Measurements from ENCODE around the gene SLFNL1.

Gene SLFNL1

DNA sequence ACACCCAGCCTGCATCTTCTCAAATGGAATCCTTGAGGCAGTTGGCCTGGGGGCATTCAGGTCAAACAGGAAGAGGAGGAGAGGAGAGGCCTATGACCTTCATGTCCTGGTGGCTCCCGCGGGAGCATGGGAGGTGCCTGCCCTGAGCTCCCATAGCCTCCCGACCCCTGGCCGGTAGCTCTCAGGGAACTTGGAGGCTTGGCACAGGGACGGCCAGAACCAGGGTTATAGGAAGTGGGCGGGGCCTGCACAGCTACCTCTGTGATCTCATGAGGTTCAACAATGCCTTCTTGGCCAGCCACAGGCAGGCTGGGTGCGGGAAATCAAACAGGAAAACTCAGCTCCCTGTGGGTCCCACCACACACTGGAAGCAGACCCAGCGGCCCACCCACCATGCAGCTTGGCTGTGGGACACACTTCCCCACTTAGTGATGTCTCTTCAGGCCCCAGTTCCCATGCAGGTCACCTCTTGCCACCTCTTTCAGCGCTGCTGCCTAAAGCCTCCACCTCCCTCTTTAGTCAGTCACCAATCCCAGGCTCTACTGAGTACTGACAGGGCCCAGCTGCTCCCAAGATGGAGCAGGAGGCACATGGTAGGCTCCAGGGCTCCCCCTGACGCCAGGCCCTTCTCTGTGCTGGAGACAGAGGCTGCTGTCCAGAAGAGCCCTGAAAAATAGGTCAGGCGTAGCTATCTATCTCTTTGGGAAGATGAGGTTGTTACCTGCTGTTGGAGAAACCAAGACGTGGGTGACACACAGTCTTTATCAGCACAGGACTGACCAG is at the start of gene SLFNL1:
Gene SLFNL1 (minus strand): TSS at position 200 of the 783 bp plus-strand sequence. CDS start 1,065 bp downstream, outside the sequence.
- no peak for DNase-seq (ENCODE audit: low read depth, low spot score)

DNA sequence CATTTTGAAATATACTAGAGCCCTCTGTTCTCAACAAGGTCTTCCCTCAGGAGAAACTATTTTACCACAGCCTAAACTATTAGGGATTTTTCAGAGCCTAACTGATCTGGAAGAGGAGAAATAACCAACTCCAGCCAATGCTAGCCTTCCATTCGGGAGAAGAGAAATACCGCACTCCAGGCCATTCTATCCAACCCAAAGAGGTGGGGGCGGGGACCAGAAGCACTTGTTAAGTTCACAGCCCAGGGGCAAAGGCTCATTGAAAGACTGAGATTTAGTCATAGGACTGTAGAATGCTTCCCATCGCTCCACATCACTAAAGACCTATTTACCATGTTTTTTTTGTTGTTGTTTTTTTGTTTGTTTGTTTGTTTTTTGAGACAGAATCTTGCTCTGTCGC is 35.4 kb upstream of the SLFNL1 start:
- DNase-seq (ENCODE audit: low read depth, low spot score), result no peak

DNA sequence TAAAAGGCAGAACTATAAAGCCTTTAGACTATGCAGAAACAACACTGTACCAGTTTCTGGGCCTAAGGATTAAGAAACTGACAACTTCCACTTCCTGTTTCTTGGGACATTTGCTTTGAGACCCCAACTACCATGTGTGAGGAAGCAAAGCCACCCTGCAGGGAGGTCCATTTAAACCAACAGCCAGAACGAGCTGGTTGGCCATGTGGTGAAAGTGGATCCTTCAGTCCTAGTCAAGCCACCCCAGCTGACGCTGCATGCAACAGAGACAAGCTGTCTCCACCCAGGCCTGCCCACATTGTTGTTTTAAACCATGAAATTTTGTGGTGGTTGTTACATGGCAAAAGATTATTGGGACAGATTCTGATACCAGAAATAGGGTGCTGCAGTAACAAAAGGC is 31.8 kb upstream of the SLFNL1 start:
- DNase-seq (ENCODE audit: low read depth, low spot score), result no peak

- DNase-seq (ENCODE audit: low read depth, low spot score), result no peak
Measured at GRCh38 chr1:41051022-41051421, 29.5 kb upstream of the SLFNL1 start.

DNA sequence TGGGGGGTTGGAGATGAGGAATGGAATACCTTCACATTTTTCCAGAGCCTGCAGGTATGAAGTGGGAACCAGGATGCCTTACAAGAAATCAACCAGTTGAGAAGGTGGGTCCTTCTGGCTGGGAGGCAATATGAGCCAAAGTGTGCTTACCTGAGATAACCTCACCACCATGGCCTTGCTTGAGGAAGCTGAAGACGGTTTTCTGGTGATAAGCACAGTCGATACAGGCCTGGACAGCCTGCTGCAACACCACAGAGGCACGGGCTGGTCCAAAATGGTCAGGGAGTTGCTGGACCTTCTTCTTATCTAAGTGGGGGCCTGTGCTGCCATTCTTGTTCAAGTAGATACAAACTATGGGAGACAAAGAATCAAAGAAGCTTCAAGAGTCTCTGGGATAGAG is 27.0 kb upstream of the SLFNL1 start:
- DNase-seq (ENCODE audit: low read depth, low spot score), result no peak

DNA sequence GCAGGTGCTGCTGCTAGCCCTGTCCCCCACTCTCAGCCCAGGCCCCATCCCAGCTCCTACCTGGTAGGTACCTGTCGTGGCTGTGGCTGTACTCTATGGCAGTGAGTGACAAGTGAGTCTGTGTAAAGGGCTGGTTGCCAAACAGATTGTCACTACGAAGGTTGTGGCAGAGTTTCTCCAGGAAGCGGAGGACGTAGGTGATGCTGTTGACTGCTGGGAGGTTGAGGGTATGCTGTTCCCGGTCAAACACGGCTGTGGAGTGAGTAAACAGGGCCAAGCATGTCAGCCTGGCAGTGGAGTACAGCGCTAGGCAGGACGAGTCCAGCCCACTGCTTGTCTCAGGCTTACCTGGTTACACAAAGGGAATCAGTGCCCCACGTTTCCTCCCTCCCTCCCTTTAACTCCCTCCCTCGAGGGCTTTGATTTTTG is 24.8 kb upstream of the SLFNL1 start:
- DNase-seq (ENCODE audit: low read depth, low spot score), result no peak

GRCh38 chr1:41045740-41046139 is 24.2 kb upstream of the SLFNL1 start:
- DNase-seq (ENCODE audit: low read depth, low spot score), result peak; percentile 16

- no peak for DNase-seq (ENCODE audit: low read depth, low spot score)
Measured at GRCh38 chr1:41044187-41044586, 22.7 kb upstream of the SLFNL1 start.

- DNase-seq (ENCODE audit: low read depth, low spot score), result no peak
Measured at GRCh38 chr1:41041614-41042270, 20.2 kb upstream of the SLFNL1 start.

DNA sequence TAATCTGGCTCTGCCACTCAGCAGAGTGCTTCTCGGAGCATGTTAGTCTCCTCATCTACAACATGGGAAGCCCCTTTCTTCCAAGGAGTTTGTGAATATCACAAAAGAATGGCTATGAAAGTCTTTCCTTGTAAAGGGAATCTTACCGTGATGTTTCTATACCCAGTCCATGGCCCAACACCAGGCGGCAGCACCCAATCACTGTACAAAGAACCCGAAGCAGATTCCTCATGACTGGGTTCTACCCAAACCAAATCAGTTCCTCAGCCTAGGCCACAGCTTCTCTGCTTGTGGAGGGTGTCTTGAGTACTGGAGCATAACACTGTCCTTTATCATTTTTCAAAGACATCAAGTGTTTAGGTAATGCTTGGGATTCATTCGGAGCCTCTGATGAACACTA is 16.6 kb upstream of the SLFNL1 start:
- DNase-seq (ENCODE audit: low read depth, low spot score), result no peak

DNA sequence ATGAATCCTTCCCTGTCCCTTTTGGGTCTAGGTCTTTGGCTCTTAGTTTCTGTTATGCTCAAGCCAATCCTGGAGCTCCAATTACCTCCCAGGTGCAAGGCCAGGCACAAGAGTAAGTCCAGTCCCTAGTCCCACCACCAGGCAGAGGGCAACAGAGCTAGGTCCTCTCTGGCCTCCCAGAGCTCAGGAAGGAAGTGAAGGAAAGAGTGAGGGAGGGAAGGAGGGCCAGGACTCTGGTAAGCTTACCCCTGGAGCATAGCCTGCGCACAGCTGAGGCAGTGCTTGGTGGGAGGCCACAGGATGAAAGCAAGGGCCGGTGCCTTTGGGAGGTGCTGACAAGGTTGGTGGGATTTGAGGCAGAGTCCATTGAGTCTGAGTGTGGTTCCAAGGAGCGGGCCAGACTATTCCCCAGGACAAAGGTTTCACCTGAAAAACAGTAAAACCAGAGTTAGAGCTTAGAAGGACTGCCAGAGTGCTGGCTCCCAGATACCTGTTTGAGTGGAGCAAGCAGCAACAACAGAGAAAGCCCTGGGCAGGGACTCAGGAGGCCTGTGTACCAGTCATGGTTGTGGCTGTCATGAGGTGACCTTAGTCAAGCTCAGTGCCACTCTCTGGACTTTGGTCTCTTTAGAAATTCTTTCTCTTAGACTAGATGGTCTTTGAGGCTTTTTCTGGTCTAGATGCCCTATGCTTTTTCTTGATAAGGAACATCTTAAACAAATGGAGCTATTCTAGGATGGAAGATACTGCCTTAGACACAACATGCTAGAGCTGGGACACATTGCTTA is 15.8 kb upstream of the SLFNL1 start:
- no peak for DNase-seq (ENCODE audit: low read depth, low spot score)

- DNase-seq (ENCODE audit: low read depth, low spot score), result no peak
Measured at GRCh38 chr1:41033272-41033671, 11.7 kb upstream of the SLFNL1 start.

GRCh38 chr1:41032147-41032546 is 10.6 kb upstream of the SLFNL1 start:
- no peak for DNase-seq (ENCODE audit: low read depth, low spot score)

DNA sequence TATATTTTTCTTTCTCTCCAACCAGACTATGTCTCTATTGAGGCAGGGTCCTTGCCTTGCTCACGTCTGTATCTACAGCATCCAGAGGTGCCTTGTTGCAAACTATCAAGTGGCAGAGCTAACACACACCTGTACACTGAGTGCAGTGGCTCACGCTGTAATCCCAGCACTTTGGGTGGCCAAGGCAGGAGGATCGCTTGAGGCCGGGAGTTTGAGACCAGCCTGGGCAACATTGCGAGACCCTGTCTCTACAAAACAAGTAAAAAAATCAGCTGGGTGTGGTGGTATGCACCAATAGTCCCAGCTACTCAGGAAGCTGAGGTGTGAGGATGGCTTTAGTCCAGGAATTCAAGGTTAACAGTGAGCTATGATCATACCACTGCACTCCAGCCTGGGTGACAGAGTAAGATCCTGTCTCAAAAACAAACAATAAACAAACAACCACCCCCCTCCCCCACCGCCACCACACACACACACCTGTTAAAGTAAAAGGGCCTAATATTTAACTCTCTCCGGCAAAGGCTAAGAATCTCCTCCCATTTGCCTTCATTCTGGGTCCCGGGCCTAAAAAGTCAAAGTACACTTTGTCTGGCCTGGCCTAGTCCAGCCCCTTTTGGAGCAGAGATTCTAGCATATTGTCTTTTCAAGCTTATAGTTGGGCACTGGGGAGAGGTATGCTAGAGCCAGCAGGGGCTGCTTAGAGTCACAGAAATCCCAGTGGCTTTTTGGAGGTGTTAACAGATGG is 9.5 kb upstream of the SLFNL1 start:
- DNase-seq (ENCODE audit: low read depth, low spot score), result no peak

GRCh38 chr1:41028034-41028642 is 6.6 kb upstream of the SLFNL1 start:
- DNase-seq (ENCODE audit: low read depth, low spot score), result no peak

DNA sequence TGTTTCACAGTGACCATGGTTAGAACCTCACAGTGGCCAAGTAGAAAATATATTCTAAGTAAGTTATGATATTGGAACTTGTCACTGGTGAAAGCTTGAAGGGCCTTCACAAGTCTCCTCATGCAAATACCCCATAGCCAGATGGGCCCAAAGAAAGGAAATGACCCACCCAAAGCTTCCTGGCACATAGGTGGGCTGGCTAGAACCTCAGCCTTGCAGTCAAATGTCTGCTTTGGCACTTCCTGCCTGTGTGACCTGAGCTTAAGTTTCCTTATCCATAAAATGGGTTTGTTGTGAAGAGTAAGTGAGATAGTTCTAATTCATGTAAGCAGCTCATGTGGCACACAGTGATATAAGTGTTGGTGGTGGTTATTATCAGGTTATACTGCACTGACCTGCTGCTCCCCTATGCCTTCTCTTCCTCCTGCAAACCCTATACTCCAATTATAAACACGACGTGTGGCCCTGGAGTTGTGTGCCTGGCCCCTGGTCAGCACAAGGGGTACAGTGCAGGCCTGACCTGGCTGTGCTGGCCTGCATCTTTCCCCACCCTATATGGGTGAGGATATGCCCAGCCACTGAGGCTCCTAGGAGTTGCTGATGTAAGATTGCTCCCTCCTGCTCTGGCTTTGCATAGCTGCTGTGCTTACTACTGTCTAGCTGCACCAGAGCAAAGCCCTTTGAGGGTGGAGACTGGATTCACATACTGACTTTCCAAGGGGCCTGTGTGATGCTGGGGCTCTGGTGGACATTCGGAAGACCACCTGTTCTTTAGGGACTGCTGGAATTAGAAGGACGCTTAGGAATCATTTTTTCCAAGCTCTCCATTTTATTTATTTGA is 4.7 kb upstream of the SLFNL1 start:
- no peak for DNase-seq (ENCODE audit: low read depth, low spot score)

DNA sequence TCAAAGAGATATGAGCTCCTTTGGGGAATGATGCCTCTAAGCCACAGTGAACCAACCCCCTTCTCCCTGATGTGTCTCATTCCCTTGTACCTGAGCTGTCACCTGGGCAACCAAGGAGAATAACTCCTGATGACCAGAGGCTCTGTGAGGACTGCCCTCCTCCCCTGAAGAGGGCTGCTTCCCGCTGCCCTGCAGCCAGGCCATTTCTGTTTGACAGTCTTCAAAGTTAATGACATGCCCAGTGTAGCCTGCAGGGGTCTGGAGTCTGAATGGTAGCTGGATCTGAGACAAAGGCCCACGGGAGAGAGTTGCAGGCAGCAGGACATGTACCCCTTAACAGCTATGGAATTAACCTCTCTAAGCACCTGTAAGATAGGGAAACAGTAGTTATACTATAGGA is 3.4 kb upstream of the SLFNL1 start:
- DNase-seq (ENCODE audit: low read depth, low spot score), result no peak

GRCh38 chr1:41023279-41023990 is 1.9 kb upstream of the SLFNL1 start:
- DNase-seq (ENCODE audit: low read depth, low spot score), result no peak

- no peak for DNase-seq (ENCODE audit: low read depth, low spot score)
Measured at GRCh38 chr1:41022424-41022823, 899 bp upstream of the SLFNL1 start.

DNA sequence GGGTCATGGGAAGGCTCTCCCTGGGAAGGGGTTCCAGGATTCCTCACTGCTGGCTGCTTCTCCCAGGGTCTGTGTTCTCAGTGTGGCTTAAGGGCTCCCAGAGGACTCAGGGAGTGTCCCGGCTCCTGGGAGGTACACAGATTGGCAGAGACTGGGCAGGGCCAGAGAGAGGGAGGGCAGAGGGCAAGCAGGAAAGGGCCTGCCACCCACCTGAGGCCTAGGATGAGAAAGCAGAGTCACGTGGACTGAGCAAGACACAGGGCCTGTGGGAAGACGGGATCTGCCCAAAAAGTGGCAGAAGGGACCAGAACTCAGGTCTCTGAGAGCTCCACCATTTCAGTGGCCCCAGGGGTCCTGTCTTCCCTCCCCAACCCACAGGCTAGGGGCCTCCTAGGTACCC is 871 bp downstream of the SLFNL1 start:
- no peak for DNase-seq (ENCODE audit: low read depth, low spot score)
